T-helper 1 cell treated with Interleukin-12 subunit alpha and Interleukin-12 subunit beta and Interleukin-4 antibody, amounts not matched to agents 30 ng/mL and 1 ng/mL, for 36 hours (primary cell): Measurements from ENCODE around the gene TEX13A. TPM values are rescaled to one million over a fixed set of nuclear protein-coding genes. Genes with fewer than 3 reads are reported as not detected.
"Not testable (repeated sequence)": the region's sequence is repeated elsewhere in the genome, so short reads cannot be mapped to it uniquely, and the experiment has no call there.

Experiments used
- intact Hi-C: fragments of 100-400 bp; cut with micrococcal nuclease; formaldehyde crosslinking; loops from one replicate; pipeline ENCODE4 v1.15.1; 2024
- total RNA-seq: library from RNA; stranded (reverse); gene quantifications from 2 replicates; pipeline ENCODE4 v1.2.3, GENCODE V29; 2022

TEX13A gene, protein sequence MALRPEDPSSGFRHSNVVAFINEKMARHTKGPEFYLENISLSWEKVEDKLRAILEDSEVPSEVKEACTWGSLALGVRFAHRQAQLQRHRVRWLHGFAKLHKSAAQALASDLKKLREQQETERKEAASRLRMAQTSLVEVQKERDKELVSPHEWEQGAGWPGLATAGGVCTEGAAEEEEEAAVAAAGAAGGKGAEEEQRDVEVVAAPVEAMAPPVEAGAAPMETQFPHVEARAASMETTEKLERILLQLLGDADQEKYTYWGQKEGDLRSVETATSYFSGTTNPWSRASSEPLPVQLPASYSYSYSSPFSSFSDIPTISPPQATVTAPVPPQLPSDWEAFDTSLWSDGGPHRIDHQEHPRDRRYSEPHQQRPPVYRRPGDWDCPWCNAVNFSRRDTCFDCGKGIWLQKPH
- total RNA-seq = not detected in 2 replicates

DNA sequence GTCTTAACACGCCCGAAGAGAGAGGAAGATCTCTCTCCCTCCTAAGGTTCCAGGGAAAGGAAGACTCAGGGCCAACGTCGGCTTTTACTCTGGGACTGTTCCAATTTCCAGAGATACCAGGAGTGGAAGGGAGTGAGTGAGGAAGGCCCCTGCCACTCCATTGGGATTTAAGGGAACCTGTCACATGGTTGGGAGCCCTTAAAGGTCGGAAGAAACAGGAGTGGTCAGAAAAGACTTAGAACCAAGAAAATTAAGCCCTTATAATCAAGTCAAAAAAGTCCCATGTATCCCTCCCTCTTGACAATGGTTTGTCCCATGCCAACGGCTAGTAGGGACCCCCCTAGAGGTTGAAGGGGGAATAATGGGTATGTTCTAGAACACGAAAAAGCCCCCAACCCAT lies at the start of gene TEX13A:
Gene TEX13A, minus strand, starts transcription at position 59 of the 400 bp plus-strand sequence. CDS start 297 bp downstream, outside the sequence.
- intact Hi-C loops = no loop called here

DNA sequence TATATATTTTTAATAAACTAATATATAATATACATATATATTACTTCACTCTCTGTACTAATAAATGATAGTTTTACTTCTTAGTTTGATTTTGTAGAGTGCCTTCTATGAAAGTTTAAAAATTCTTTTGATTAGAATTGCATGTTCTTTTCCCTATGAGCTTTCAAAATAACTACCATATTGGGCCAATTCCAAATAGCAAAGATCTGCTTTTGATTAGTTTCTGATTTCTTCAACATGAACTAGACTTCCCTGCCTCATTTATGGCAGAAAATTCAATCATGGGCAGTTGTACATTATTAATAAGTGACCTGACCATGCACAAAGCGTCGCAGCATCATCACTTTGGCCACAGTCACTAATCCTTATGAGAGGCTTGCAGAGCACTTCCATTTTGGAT lies 48.9 kb upstream of the TEX13A start:
- intact Hi-C loops = no loop called here

DNA sequence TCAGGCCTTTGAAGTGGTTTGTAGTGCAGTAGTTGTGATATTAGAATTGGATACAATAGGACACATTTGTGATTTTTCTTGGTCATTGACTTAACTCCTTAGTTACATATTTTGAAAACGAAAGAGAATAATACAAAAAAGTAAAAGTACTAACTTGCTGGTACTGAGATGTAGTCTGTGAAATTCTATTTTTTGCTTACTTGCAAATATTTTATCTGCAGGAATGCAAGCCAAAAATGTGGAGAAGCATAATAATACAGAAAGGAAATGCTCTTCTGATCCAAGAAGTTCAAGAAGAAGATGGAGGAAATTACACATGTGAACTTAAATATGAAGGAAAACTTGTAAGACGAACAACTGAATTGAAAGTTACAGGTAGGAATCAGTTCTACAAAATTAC lies 46.7 kb upstream of the TEX13A start:
- intact Hi-C loops = no loop called here

DNA sequence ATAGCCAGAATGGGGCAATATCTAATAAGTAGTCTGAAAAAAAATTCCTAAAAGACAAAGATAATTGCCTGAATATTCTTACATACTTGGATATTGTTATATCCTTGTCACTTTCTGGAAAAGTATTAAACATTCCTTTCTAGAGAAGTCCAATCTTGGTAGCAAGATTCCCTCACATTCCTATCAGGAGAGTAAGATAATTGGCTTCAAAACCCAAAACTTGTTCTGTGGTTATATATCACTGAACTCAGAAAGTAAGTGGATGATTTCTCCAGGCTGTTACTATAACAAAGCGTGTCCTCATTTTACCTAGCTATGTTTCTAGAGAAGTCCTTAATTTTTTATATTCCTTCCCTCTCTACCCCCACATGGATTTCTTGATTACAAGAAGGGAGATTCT lies 46.0 kb upstream of the TEX13A start:
- intact Hi-C loops = no loop called here

DNA sequence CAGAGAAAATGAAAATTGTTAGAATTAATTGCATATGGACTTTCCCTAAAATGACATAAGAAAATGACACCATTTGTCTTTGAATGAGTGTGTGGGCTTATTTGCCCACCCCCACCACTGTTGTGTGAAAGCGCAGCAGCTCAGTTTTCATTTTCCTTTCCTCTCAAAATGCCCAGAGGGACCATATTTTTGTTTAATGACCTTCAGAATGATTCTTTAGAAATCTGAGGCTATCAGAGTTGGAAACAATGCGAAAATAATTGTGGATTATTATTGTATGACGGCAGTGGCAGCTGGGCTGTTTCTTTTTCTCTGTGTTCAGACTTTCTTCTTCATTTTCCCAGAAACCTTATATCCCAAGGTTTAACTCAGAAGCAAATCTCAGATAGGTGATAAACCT lies 44.6 kb upstream of the TEX13A start:
- intact Hi-C loops = no loop called here

DNA sequence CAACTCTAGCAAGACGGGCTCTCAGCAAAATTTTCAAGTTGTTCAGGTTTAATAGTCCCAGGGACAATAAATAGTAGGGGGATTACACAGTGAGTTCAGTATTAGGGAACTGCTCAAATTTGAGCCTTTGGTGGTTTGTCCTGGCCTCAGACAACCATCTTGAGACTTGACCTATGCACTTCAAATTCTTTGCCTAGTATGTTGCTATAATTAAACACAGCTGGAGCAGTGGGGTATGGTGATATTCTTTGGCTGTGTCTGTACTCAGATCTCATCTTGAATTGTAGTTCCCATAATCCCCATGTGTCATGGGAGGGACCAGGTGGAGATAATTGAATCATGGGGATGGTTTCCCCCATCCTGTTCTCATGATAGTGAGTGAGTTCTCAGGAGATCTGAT lies 43.3 kb upstream of the TEX13A start:
- intact Hi-C loops = no loop called here

DNA sequence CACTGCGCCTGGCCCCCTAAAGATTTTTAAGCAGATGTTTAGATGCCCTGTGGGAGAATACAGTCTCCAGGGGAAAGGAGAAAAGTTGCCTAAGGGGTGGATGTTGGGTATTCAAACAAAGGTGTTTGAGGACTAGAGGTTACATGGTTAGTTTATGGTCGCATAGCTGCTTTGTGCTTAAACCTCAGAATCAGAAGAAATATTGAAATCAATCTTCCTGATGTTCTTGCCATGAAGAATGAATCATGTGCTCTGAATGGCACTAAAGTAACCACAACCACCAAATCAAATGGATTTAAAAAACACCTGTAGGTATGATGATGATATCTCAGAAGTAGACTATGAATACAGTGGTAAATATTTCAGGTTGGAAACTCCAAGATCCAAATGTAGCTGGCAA lies 42.7 kb upstream of the TEX13A start:
- intact Hi-C loops = no loop called here

DNA sequence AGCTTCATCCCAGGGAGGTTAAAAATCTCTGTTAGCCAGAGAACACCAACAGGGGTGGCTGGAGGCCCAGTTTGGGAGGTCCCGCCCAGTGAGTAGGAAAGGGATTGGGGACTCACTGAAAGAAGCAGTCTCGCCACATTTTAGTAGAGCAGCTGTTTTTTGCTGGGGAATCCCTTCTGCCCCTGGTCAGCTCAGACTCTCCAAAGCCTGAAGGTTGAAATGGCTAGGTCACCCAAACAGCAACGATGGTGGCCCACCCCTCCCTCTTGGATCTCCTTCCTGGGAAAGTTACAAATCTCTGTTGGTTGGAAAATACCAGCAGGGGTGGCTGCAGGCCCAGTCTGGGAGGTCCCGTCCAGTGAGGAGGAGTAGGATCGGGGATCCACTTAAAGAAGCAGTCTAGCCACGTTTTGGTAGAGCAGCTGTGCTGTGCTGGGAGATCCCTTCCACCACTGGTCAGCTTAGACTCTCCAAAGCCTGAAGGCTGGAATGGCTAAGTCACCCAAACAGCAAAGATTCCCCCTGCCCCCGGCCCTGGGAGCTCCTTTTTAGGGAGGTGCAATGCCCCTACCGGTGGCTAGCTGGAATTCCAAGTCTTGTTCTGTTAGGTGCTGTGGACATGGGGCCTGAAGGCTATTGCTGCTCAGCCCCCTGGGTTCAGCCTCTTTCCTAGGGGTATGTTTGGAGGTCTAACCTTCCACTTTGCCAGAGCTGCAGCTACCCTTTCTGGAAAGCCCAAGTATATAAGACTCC lies 40.0 kb upstream of the TEX13A start:
- intact Hi-C loops = no loop called here

DNA sequence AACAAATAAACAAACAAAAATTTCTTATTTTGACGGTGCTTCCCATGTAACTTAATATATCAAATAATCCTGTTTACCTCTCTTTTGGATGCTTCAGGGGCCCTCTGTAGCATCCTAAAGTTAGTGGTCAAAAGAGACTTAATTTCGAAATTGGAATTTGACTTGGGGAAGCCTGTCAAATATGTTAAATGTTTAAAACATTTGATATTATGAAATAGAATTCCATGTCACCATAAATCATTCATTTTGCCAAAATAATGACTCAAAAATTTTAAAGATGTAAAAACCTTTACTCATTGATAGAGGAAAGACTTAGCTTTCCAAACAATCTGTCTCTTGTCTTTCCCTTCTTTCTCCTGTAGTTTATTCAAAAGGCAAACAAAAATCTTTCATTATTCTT lies 20.6 kb upstream of the TEX13A start:
- intact Hi-C loops = no loop called here

DNA sequence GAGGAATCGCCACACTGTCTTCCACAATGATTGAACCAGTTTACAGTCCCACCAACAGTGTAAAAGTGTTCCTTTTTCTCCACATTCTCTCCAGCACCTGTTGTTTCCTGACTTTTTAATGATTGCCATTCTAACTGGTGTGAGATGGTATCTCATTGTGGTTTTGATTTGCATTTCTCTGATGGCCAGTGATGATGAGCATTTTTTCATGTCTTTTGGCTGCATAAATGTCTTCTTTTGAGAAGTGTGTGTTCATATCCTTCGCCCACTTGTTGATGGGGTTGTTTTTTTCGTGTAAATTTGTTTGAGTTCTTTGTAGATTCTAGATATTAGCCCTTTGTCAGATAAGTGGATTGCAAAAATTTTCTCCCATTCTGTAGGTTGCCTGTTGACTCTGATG lies 16.9 kb upstream of the TEX13A start:
- intact Hi-C loops = not testable (repeated sequence)

DNA sequence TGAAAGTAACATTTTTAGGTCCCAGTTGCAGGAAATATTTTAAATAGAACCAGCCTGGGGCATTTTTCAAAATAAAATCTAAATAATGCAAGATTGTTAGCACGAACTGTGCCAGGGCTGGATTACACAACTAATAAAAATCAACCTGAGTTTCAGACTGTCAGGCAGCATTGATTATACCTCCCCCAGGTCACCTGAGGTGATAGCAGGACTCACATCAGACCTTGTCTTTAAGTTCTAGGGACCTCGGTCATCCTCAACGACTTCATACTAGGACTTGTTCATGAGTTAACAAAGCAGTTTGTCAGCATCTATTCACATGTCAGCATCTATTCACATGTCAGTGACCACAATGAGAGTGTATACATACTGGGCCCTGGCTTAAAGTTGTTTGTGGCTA lies 8.7 kb upstream of the TEX13A start:
- intact Hi-C loops = no loop called here

DNA sequence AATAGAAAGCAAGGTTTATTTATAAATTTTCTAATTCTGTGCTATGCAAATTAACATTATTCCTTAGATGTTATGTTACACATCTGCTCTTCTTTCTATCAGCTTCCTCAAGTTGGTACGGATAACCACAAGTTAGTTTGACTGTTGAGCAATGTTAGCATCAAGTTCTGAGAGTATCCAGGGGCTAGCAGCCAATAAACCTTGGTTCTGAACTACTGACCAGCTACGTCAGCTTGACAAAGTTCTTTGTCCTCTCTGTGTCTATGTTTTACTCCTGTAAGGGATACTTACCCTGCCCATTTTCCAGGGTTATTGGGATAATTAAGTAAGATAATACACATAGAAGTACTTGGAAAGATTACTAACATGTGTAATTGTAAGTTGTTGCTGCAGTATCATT lies 8.1 kb upstream of the TEX13A start:
- intact Hi-C loops = no loop called here

DNA sequence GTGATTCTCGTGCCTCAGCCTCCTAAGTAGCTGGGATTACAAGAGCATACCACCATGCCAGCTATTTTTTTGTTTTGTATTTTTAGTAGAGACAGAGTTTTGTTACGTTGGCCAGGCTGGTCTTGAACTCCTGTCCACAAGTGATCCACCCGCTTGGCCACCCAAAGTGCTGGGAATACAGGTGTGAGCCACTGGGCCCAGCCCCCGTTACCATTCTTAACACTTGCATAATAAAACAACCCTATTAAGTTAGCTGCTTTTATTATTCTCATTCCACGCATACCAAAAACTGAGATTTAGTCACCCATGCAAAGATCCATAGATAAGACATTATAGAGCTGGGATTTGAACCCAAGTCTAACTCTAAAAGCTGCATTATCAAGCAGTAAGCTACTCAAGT lies 6.0 kb upstream of the TEX13A start:
- intact Hi-C loops = no loop called here

DNA sequence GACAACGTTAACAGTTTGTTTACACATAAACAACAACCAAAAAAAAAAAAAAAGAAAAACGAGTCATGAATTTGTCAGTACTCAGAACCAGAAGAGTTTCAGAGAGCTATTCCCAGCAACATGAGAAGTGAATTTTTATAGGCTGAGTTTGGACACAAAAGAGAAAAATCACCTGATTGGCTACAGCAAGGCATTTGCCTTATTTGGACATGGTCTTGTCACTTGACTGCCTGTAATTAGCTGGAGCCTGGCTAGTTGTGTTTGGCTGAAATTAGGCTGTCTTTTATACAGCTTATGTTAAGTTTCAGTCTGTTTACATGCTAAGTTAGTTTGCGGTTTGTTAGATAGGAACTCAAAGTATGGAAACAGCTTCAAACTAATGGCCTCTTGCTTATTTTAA lies 880 bp upstream of the TEX13A start:
- intact Hi-C loops = no loop called here

DNA sequence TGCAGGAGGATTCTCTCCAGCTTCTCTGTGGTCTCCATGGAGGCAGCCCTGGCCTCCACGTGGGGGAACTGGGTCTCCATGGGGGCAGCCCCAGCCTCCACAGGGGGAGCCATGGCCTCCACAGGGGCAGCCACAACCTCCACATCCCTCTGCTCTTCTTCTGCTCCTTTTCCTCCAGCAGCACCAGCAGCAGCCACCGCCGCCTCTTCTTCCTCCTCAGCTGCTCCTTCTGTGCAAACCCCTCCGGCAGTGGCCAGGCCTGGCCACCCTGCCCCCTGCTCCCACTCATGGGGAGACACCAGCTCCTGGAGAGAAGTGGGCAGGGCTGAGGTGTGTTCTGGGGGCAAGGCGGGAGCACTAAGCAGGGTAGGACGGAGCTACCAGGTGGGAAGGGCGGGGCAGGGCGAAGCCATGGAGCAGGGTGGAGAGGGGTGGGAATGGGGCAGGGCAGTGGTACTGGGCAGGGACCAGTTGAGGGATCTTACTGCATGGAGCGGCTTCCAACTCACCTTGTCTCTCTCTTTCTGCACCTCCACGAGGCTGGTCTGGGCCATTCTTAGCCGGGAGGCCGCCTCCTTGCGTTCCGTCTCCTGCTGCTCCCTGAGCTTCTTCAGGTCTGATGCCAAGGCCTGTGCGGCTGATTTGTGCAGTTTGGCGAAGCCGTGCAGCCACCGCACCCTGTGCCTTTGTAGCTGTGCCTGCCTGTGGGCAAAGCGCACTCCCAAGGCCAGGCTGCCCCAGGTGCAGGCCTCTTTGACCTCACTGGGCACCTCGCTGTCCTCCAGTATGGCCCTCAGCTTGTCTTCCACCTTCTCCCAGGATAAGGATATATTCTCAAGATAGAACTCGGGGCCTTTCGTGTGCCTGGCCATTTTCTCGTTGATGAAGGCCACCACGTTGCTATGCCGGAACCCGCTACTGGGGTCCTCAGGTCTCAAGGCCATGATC lies 766 bp downstream of the TEX13A start:
- intact Hi-C loops = no loop called here

DNA sequence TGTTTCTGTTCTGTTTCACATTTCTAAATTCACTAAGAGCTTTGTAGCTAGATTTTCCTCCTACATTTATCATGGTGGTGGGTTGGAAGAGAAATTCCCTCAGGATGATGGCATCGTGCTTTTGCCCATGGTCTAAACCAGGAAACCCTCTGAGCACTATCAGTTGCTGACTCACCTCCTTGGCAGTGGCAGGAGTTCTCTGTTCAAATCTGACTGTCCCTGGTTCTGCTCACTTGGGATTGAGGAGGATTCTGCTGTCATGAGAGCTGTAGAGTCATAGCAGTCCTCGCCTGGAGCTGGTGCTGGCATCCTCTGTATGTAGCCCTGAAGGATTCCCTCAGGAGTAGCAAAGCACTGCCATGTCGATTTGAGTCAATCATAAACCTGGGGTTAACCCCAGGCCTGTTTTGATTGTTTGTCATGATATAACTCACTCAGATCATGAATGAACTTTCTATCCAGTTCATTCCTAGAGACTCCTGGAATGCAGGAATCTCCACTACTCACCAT lies 9.4 kb downstream of the TEX13A start:
- intact Hi-C loops = no loop called here

DNA sequence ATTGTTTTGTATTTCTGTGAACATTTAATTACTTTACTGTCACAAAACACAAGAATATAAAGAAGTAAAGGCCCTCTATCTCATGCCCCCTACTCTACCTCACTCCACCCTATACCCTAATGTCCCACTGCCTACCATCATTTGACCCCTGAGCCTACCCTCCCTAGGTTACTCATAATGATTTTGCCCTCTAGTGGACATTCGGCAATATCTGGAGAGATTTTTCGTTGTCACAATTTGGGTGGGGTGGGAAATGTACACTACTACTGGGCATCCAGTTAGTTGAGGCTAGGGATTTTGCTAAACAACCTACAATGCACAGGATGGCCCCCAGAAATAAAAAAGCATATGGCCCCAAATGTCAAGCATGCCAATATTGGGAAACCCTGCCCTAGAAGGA lies 10.2 kb downstream of the TEX13A start:
- intact Hi-C loops = no loop called here

DNA sequence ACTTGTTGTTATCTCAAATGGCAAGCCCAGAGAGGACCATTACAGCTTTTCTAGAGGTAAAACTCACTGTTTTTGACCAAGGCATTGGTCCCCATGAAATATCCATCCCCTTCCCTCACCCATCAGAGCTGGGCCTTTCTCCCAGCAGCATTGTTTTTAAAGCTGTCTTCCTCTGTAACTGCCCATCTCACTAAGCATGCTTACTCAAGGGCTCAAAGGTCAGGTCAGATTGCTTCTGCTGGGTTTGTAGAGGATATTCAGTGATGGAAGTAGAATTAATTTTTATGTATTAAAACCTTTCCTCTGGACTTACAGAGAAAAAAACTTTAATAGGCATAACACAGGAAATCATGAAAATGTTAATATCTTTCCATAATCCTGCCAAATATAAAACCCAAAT lies 11.1 kb downstream of the TEX13A start:
- intact Hi-C loops = no loop called here

DNA sequence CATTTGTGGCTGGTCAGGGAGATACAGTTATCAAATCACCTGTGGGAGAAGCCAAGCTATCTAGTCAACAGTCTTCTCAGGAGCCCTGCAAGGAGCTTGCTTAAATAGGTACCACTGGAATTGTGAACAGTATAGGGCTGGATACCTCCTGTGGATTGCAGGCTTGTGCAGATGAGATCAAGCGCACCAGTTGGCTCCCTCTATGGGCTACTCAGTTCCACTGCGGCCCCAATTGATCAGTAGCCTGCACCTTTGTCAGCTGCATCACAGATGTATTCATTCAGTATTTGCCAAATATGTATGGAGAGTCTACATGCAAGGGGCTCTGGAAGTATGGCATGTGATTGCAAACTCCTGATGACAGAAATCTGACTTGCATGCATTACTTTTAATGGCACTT lies 28.6 kb downstream of the TEX13A start:
- intact Hi-C loops = no loop called here

DNA sequence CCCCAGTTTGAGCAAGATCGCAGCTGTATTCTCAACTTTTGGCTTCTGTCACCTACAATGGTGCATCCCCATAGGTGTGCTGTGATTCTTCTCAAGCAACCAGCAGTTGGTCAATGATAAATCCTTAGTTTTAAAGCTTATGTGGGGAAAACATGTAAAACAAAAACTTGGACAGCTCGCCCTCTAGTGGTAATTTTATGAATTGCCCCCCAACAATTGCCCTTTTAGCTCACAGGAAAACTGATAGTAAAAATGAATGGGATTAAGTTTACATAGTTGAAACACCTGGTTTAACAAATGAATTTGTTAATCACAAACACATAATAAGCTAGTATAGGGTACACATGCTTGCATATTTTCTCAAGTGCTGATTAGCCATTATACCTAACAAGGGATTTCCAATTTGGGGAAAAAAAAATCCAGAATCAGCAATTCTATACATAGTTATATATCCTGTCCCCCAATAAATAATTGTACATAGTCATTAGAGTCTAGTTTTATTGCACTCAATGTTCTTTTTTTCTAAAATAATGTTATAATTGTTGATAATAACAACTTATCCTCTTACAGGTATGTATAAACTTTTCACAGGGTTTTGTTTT lies 30.1 kb downstream of the TEX13A start:
- intact Hi-C loops = no loop called here

DNA sequence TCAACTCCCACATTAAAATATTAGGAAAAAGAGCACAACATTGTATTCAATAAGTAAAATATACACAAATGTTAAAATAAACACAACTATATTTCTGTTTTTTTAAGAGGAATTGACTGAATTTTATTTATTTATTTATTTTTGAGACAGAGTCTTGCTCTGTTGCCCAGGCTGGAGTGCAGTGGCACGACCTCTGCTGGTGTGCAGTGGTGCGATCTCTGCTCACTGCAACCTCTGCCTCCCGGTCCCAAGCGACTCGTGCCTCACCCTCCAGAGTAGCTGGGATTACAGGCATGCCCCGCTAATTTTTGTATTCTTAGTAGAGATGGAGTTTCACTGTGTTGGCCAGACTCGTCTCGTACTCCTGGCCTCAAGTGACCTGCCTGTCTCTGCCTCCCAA lies 31.4 kb downstream of the TEX13A start:
- intact Hi-C loops = no loop called here
